Fibroblast of upper back skin (primary cell): ENCODE measurements around the gene TPD52L1.
"Not testable (repeated sequence)": the region's sequence is repeated elsewhere in the genome, so short reads cannot be mapped to it uniquely, and the experiment has no call there.

Experiments
- DNase-seq: peaks from one replicate; pipeline ENCODE4 v3.0.0-alpha.2; 2013

The TPD52L1 gene

GRCh38 chr6:125280370-125281035 lies 126.9 kb downstream of the TPD52L1 start:
- DNase-seq, result not testable (repeated sequence)

DNA sequence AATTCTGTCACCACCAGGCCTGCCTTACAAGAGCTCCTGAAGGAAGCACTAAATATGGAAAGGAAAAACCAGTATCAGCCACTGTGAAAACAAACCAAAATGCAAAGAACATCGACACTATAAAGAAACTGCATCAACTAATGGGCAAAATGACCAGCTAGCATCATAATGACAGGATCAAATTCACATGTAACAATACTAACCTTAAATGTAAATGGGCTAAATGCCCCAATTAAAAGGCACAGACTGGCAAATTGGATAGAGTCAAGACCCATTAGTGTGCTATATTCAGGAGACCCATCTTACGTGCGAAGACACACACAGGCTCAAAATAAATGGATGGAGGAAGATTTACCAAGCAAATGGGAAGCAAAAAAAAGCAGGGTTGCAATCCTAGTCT lies 128.9 kb downstream of the TPD52L1 start:
- not testable (repeated sequence) for DNase-seq

GRCh38 chr6:125285353-125285752 lies 131.8 kb downstream of the TPD52L1 start:
- no peak for DNase-seq

- no peak for DNase-seq
Observed at GRCh38 chr6:125285936-125286335, 132.4 kb downstream of the TPD52L1 start.

- DNase-seq, result no peak
Observed at GRCh38 chr6:125287718-125288117, 134.1 kb downstream of the TPD52L1 start.

GRCh38 chr6:125293587-125293986 lies 140.0 kb downstream of the TPD52L1 start:
- DNase-seq, result no peak

DNA sequence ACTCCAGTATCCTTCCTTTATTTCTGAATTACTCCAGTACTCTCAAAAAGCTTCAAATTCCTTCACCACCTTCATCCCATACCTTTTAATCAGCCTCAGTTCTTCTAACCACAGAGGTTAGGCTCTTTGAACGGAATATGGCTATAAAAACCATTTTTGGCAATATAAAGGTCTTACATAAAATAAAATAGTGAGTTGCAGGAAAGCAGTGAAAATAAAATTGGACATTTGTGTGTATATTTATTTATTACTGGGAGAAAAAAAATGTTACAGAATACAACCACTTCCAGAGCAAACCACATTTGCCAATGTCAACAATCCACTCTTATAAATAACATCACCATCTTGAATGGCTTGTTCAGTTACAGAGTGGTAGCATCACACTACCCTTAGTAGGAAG lies 140.5 kb downstream of the TPD52L1 start:
- DNase-seq, result no peak

DNA sequence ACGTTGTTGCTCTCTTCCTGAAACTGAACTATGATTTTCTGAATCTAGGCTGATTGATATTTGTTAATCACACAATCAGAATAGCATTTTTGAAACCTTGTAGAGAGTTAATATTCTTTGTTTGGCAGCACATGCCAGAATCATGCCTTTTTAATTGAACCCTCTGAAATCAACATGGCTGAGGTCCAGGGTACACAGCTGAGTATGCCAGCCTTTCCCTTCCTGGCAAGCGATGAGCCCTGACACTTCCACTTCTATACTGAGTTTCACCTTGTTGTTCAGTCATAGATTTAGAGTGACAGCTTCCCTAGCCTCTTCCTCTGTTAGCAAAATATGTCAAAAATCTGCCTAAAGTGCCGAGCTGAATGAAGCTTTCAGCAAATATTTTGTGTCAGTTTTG lies 141.4 kb downstream of the TPD52L1 start:
- DNase-seq, result no peak

DNA sequence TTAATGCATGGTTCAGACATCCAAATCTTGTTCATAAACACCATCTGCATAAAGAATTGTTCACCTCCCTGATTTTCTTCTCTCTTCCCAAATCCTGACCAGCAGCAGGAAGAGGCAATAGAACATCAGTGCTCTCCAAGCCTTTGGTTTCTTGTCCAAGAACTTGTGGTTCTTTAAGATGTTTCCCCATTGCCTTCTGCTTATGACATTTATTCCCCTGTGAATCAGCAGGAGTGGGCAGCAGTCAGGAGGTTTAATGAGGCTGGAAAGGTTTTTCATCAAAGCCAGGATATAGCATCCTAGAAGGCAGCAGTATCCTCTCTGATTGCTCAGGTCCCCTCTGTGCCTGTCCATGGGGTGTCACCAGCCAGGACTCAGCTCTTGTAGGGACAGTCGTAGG lies 142.9 kb downstream of the TPD52L1 start:
- no peak for DNase-seq

GRCh38 chr6:125299257-125299656 lies 145.7 kb downstream of the TPD52L1 start:
- no peak for DNase-seq

DNA sequence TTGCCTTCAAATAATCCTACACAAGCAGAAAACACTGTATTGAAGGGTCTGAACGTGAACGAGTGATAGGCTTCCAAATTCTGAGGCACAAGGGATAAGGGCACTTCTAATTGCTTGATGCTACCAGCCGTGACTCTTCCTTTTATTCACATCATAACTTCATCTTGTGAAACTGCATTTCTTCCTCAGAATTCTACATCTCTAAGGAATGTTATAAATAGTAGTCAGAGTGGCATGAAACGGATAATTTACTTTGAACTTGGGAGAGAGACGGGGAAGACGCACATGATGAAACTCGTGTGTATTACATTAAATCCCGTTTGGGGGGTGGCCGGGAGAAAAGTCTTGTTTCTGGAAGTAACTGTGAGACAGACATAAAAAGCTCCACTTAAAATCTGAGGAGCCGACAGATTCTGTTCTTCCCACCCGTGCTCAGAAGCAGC lies 147.4 kb downstream of the TPD52L1 start:
- peak; percentile 49 for DNase-seq

- DNase-seq, result peak; percentile 63
Observed at GRCh38 chr6:125301435-125302391, 148.1 kb downstream of the TPD52L1 start, which contains the start of gene HDDC2. HDDC2 (minus strand) TSS chr6:125301967; CDS start chr6:125301932, 35 bp downstream.

DNA sequence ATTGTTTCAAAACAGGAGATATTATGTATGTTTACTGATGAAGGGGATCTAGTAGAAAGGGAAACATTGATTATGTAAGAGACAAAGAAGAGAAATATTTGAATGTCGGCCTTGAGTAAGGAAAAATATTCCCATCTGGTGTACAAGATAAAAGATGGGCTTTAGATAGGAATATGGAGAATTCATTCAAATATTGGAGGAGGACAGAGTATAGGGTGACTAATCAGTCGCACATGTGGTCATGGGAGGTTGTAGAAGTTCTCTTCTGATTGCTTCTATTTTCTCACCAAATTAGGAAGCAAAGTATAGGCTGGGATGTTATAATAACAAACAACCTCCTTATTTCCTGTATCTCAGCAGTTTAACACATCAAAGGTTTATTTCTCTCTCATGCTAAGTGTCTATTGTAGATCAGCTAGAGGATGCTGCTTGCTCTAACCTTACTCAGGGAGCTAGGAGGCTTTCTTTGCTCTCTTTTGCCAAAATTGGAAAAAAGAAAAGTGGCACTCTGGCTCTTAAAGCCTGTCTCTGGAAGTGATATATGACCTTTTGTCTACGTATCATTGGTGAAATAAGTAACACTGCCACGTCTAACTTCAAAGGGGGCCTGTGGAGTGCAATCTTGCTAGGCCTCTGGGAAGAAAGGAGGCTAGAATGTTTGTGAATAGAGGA lies 149.4 kb downstream of the TPD52L1 start:
- peak; percentile 29 for DNase-seq

DNA sequence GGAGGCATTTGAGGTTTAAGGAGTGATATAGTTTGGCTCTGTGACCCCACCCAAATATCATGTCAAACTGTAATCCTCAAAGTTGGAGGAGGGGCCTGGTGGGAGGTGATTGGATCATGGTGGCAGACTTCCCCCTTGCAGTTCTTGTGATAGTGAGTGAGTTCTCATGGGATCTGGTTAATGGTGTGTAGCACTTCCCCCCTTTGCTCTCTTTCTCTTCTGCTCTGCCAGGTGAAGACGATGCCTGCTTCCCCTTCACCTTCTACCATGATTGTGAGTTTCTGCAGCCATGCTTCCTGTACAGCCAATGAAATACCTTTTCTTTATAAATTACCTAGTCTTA lies 149.9 kb downstream of the TPD52L1 start:
- no peak for DNase-seq

GRCh38 chr6:125304970-125305660 lies 151.5 kb downstream of the TPD52L1 start:
- no peak for DNase-seq

DNA sequence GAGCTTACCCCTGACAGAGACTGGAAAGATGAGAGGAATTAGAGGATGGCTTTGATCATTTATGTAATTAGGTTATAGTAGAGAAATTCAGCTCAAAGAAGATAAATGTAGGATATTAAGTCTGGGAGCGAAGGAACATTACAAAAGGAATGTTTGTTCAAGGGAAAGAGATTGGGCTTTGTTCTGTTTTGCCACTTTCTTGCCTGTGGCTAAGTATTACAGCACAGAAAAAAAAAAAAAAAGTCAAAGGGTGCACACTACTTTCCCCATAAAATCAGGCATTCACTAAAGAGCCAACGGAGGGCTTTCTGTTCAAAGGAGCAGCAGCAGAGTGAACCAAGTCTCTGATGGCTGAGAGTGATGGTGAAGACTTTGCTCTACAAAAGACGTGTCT lies 153.2 kb downstream of the TPD52L1 start:
- no peak for DNase-seq

DNA sequence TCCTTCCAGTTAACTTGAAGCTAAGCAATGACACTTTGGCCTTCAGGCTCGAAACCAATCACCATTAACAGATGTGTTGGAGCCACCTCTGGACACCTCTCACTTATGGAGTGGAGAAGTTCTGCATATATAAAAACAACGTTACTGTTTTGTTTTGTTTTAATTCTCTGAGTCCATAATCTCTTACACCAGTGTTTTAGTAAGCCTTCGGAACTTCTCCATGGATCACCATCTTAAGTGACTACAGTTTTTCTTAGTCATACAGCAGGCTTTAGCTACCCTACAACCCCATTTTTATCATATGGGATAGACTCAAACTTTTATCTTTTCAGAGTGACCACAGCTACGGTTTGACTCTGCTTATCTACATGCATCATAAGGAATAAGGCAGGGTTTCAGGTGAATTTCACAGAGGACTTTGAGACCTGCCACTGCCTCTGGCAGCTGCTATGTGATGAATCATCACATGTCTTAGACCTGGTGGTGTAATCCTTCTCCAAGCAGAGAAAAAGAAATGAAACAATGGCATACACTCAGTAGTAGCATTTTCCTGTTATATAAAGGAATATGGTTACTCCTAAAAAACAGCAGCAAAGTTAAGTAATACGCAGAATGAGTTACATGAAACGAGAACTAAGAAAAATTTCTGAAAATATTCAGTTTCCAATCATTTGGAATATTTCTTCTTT lies 153.7 kb downstream of the TPD52L1 start:
- DNase-seq, result peak; percentile 27

DNA sequence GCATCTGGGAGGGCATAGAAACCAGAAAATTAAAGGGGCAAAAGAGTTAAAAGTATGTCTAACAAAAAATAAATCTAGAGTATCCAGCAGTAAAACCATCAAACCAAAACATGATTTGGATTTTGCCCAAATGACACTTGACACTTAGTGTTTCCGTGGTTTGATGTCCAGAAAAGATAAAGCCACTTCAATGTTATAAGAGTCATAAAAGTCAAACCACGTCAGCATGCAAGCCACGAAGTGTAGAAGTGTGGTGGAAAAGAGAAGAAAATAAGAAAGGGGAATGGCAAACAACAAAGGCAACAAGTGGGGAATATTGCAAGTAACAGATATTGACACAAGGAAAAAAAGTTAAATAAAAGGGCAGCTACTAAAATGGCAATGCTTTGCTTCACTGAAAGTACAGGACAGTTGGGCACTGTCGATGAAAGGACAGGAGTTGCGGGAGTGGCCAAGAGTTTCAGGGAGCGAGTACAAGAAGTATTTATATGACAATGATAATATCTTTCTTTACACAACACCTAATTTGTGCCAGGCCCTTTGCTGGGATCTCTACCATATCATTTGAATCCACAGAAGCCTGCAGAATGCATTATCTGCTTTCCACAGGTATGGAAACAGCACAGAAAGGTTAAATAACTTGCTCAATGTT lies 154.5 kb downstream of the TPD52L1 start:
- no peak for DNase-seq

DNA sequence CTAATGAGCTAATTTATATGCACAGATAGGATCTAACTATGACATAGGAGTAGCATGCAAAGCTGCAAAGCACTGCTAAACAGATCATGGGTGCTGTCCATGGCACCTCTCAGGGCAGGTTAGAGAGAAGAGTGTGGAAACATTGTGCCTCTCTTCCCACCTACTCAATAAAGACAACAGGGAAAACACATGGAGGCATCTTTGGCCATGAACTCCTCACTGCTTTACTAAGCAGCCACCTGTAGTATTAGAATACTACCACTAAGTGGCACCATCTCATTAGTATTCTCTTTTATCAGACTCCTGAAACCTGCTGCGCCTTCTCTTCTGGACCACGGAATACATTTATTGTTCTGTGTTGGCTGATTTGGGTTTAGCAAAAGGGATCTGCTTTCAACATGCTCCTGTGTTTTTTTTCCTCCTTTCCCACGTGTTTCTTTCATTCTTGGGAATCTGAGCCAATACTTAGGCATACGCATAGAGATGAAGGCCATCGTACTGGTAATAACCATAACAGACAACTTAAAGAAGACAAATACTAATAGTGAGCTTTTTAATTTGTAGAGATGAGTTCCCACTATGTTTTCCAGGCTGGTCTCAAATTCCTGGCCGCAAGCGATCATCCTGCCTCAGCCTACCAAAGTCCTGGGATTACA lies 157.5 kb downstream of the TPD52L1 start:
- DNase-seq, result peak; percentile 63

DNA sequence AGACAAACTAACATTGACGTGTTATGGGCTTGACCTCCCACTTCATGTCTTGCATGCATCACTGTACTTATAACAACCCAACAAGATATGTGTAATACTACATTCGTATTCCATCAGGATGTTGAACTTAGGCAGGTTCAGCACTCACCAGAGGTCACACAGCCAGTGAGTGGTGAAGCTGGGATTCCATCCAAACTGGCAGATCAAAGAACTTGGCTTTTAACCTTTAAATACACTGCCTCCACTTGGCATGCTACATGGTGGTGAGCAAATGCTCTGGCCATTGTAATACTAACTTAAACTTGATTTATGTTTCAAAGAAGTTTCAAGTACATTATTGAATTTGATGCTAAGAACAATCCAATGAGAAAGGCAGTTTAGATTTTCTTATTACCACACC lies 158.9 kb downstream of the TPD52L1 start:
- DNase-seq, result no peak

DNA sequence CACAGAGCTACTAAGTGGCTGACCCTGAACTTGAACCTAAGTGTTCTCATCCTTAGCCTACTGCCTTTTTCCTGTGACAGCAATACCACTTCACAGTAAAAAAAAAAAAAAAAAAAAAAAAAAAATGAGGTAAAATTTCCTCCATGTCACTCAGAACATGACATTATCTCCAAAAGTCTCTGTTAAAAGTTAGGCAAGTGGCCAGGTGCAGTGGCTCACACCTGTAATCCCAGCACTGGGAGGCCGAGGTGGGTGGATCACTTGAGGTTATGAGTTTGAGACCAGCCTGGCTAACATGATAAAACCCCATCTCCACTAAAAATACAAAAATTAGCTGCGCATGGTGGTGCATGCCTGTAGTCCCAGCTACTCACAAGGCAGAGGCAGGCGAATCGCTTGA lies 159.4 kb downstream of the TPD52L1 start:
- DNase-seq, result no peak
